ENCODE data around the gene FLCN. TPM values are rescaled to one million over a fixed set of nuclear protein-coding genes. Genes with fewer than 3 reads are reported as not detected.

Gene FLCN
- total RNA-seq, 1 donor from 2014 or later: 46.6 TPM

DNA sequence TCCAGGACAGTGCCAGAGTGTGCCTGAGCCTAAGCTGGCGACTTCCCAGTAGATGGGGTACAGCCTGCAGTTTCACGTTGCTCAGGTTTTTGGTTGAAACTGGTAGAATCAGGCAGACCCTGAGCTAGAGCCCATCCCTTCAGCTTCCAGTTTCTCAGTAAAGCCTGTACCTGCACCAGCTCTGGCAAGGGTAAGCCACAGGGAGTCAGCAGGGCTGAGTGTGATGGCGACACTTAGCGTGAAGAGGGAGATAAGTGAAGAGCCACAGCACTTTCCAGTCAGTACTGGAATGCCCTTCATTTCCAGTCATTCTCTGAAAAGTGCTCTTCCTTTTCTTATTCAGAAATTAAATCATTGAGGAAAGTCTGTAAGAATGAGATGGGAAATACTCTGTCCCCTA, 53.2 kb downstream of the FLCN start:
- DNase-seq: no peak
- no peak overlapping the region for H3K4me3 ChIP-seq
- H3K27me3 ChIP-seq (ENCODE audit: low read depth): no peaks in the 10 kb centered on the region
- peaks cover 86% of the 10 kb centered on the region for H3K4me1 ChIP-seq
- intact Hi-C loops (cut with micrococcal nuclease): no loop called here
- peak overlapping the region; percentile 68 for H3K27ac ChIP-seq (replicated peaks)
- TF ChIP-seq, protein P1, sequence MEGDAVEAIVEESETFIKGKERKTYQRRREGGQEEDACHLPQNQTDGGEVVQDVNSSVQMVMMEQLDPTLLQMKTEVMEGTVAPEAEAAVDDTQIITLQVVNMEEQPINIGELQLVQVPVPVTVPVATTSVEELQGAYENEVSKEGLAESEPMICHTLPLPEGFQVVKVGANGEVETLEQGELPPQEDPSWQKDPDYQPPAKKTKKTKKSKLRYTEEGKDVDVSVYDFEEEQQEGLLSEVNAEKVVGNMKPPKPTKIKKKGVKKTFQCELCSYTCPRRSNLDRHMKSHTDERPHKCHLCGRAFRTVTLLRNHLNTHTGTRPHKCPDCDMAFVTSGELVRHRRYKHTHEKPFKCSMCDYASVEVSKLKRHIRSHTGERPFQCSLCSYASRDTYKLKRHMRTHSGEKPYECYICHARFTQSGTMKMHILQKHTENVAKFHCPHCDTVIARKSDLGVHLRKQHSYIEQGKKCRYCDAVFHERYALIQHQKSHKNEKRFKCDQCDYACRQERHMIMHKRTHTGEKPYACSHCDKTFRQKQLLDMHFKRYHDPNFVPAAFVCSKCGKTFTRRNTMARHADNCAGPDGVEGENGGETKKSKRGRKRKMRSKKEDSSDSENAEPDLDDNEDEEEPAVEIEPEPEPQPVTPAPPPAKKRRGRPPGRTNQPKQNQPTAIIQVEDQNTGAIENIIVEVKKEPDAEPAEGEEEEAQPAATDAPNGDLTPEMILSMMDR (IDR thresholded peaks at IDR 0.05; ENCODE audit: borderline replicate concordance): no peak
- H3K36me3 ChIP-seq: peaks cover 66% of the 10 kb centered on the region
- H3K9me3 ChIP-seq (replicated peaks): no peaks in the 10 kb centered on the region

DNA sequence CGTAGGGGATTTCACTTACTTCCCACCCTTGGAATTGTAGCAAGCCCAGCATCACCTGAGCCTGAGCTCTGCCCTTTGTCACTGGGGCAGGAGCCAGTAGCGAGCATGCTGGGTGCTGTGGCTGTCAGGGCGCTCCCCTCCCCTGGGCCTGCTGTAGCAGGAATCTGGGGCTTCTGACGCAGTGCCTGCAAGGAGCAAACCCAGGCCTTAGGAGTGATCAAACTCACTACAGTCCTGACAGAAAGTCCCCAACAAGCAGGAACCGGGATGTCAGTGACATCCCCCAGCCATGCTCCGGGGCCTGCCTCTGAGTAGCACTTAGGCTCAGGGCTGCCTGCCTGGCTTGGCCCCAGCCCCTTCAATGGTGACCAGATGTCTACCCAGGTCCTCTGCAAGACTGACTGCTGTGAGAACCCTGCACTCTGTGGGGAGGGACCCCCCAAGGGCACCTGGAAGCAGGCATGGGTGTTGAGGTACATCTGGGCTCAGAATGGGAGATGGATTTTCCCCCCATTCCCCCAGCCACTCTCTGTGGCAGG, 54.3 kb downstream of the FLCN start:
- no peak for DNase-seq
- TF ChIP-seq, protein P1 (IDR thresholded peaks at IDR 0.05; ENCODE audit: borderline replicate concordance): no peak
- no peaks in the 10 kb centered on the region for H3K27me3 ChIP-seq (ENCODE audit: low read depth)
- intact Hi-C loops (cut with micrococcal nuclease): no loop called here
- H3K36me3 ChIP-seq: peaks cover 69% of the 10 kb centered on the region
- H3K4me1 ChIP-seq: peaks cover 86% of the 10 kb centered on the region
- H3K9me3 ChIP-seq (replicated peaks): no peaks in the 10 kb centered on the region
- peak overlapping the region; percentile 68 for H3K27ac ChIP-seq (replicated peaks)
- no peak overlapping the region for H3K4me3 ChIP-seq

DNA sequence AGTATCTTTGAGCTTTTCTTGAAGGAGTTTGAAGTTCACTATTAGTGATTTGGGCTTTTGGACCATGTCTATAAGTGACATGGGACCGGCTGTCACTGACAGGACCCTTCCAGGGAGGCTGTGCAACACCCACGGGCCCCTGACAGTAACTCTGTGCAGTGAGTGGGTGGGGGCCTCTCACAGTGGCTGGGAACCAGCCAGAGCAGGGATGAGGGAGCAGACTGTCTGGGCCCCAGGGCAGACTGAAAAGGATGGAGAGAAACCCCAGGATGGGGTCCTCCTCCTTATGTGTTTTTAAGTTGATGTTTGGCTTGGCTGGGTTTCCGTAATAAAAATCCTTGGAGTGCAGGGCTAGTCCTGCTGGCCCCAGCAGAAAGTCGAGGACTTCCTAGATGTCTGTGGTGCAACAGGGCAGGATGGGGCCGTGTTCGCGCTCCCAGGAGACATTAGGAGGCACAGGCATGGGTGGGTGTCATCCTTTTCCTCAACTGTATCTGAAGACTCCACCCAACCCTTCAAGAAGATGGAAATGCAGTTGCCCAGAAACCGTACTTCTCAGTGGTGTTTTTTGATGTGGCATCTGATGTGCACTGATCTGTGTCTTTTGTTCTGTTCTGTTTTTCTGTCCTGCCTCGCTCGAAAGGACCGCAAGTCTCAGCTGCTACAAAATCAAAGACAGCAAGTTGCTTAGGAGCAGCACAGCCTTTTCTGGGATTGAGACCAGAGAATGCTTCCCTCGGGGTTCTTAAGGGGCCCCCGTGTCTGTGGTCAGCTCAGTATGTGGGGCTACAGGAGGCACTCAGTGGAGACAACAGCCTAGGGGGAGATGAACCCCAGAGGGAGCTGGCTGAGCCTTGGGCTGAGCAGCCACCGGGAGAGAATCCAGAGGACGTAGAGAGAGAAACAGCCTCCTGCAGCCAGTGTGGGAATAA, 55.0 kb downstream of the FLCN start:
- Histone ChIP-seq H3K9me3 (replicated peaks) (no peaks in the 10 kb centered on the region), H3K27ac (replicated peaks) (peak overlapping the region; percentile 71), H3K4me3 (no peak overlapping the region), H3K36me3 (peaks cover 69% of the 10 kb centered on the region), H3K27me3 (ENCODE audit: low read depth) (no peaks in the 10 kb centered on the region), H3K4me1 (peaks cover 79% of the 10 kb centered on the region)
- no peak for DNase-seq
- intact Hi-C loops (cut with micrococcal nuclease): no loop called here
- TF ChIP-seq, protein P1 (IDR thresholded peaks at IDR 0.05; ENCODE audit: borderline replicate concordance): no peak

DNA sequence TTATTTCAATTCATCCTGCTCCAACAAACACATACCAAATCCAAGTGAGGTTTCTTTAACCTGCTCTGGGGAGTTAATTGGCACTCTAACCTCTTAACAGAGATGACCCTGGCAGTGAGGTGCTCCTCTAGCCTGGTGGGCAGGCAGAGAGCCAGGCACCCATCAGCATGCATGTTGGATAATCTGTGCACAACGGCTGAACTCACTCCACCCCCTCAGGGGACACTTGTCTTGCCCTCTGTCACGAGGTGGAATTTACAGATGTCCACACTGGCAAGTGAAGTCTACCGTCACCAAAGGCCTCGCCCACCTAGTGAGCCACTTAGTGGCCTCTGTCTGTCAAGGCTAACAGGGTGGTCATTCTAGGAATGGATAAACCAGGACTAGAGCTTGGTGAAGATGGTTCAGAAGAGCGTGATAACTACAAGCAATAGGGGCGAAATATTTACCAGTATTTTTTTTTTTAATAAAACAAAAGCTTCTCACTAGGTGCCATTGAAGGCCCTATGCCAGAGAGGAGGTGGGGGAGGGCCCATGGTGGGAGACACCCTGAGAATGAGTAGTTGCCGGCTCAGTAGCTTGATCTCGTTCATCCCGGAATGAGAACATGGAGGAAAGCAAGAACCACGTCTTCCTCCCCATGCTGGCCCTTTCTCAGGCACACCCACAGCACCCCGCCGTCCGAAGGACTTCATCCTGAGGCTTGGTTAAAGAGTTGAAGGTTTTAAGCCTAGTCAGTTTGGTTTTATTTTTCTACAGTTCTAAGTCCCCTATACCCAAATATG, 56.0 kb downstream of the FLCN start:
- no peak overlapping the region for H3K4me3 ChIP-seq
- H3K9me3 ChIP-seq (replicated peaks): no peaks in the 10 kb centered on the region
- intact Hi-C loops (cut with micrococcal nuclease): no loop called here
- H3K27ac ChIP-seq (replicated peaks): peak overlapping the region; percentile 71
- H3K27me3 ChIP-seq (ENCODE audit: low read depth): no peaks in the 10 kb centered on the region
- peaks cover 69% of the 10 kb centered on the region for H3K4me1 ChIP-seq
- TF ChIP-seq, protein P1 (IDR thresholded peaks at IDR 0.05; ENCODE audit: borderline replicate concordance): no peak
- DNase-seq: peak; percentile 51
- peaks cover 79% of the 10 kb centered on the region for H3K36me3 ChIP-seq

DNA sequence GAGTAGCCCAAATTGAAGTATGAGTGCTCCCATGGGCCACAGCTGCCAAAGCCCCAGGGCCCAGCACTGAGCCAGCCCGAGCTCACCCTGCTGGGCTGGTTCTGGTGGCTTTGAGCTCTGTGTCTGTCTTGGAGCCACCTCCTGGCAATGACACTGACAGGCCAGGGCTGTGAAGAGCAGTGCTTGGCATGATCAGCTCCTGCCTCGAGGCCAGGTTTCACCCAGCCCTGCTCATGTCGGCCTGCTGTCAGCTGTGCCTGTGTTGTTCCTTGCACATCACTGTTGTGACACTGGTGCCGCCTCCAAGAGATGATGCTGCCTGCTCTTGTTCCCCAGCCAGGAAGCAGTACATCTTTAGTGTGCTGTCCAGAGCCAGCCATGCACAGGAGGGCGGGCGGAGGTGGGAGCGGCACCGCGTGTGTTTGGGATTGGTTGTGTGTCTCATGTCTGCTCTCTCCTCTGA, 56.8 kb downstream of the FLCN start:
- TF ChIP-seq, protein P1 (IDR thresholded peaks at IDR 0.05; ENCODE audit: borderline replicate concordance): no peak
- Histone ChIP-seq H3K36me3 (peaks cover 86% of the 10 kb centered on the region), H3K4me1 (peaks cover 61% of the 10 kb centered on the region), H3K4me3 (no peak overlapping the region), H3K27me3 (ENCODE audit: low read depth) (no peaks in the 10 kb centered on the region), H3K9me3 (replicated peaks) (no peaks in the 10 kb centered on the region), H3K27ac (replicated peaks) (peak overlapping the region; percentile 71)
- intact Hi-C loops (cut with micrococcal nuclease): no loop called here
- peak; percentile 52 for DNase-seq

All from left ventricle myocardium inferior (tissue), 1 donor.